Suprapubic skin (tissue), 4 donors: Measurements from ENCODE around the gene EGFR.

ENCODE experiments used
- EP300 ChIP-seq: sonication (generic); formaldehyde crosslinking; IDR thresholded peaks from one replicate; pipeline ENCODE4 v1.6.1; 2017; ENCODE audit warnings: antibody characterized with exemption
- POLR2A ChIP-seq, 2 donors: fragments of 450-650 bp; IDR thresholded peaks; one replicate each; pipeline ENCODE4 v1.6.1; 2017; ENCODE audit warnings: antibody characterized with exemption in 2 of 2, mild to moderate bottlenecking in 2 of 2, moderate library complexity in 2 of 2
- POLR2AphosphoS5 ChIP-seq, 3 donors: sonication (generic); formaldehyde crosslinking; IDR thresholded peaks; one replicate each; pipeline ENCODE4 v1.6.1; 2017; ENCODE audit warnings: antibody characterized with exemption in 3 of 3
- TF ChIP-seq, protein P1 (sequence below), 2 donors: fragments of 200-600 bp in 1 of 2; fragments of 450-650 bp in 1 of 2; sonication (generic) in 1 of 2; IDR thresholded peaks; one replicate each; pipeline ENCODE4 v1.5.1; 2016 to 2019; ENCODE audit warnings: antibody characterized with exemption in 2 of 2, mild to moderate bottlenecking in 1 of 2, moderate library complexity in 1 of 2

DNA sequence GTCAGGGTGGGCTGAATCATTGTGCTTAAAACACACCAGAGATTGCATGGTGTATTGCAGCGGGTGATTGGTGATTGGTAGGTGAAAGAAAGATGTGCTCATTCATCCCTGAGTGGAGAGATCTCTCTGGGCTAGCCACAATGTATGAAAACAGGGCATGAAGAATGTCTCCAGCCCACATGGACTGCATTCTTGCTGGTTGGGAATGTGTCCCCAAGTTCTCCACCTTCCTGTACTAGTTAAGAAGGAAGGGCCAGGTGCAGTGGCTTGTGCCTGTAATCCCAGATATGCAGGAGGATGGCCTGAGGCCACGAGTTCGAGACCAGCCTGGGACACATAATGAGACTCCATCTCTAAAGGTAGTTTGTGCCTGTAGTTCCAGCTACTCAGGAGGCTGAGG is 232.5 kb downstream of the EGFR start:
- TF ChIP-seq, protein P1, sequence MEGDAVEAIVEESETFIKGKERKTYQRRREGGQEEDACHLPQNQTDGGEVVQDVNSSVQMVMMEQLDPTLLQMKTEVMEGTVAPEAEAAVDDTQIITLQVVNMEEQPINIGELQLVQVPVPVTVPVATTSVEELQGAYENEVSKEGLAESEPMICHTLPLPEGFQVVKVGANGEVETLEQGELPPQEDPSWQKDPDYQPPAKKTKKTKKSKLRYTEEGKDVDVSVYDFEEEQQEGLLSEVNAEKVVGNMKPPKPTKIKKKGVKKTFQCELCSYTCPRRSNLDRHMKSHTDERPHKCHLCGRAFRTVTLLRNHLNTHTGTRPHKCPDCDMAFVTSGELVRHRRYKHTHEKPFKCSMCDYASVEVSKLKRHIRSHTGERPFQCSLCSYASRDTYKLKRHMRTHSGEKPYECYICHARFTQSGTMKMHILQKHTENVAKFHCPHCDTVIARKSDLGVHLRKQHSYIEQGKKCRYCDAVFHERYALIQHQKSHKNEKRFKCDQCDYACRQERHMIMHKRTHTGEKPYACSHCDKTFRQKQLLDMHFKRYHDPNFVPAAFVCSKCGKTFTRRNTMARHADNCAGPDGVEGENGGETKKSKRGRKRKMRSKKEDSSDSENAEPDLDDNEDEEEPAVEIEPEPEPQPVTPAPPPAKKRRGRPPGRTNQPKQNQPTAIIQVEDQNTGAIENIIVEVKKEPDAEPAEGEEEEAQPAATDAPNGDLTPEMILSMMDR (IDR thresholded peaks at IDR 0.05) = no peak
- TF ChIP-seq POLR2A (IDR thresholded peaks at IDR 0.05) = no peak
- TF ChIP-seq POLR2AphosphoS5 (IDR thresholded peaks at IDR 0.05) = no peak
- no peak for TF ChIP-seq EP300
